ENCODE results near the gene DCAF16. TPM values are rescaled to one million over a fixed set of nuclear protein-coding genes. Genes with fewer than 3 reads are reported as not detected.

DCAF16 gene
- total and polyA plus RNA-seq, 4 donors = 33.2 to 49.6 (median 42.5) TPM

GRCh38 chr4:17769406-17770174, 41.0 kb downstream of the DCAF16 start:
- Histone ChIP-seq H3K27ac (ENCODE audit: low read depth, low read length) (no peak overlapping the region), H3K4me3 (ENCODE audit: low read depth, low read length) (no peak overlapping the region), H3K36me3 (ENCODE audit: control insufficient read depth, insufficient read depth, low read length) (peaks cover 3% of the 10 kb centered on the region), H3K9me3 (ENCODE audit: control insufficient read depth, insufficient read depth, low read length) (no peaks in the 10 kb centered on the region), H3K4me1 (ENCODE audit: control insufficient read depth, insufficient read depth, low read length) (no peaks in the 10 kb centered on the region), H3K27me3 (ENCODE audit: control insufficient read depth, insufficient read depth, low read length) (no peaks in the 10 kb centered on the region)
- no peak for DNase-seq (ENCODE audit: low read depth in 4 of 6, low spot score in 6 of 6)
- WGBS (ENCODE audit: insufficient coverage) = 72% methylated on average over 3 of the region's 8 CpGs

GRCh38 chr4:17766826-17767458, 43.6 kb downstream of the DCAF16 start:
- Histone ChIP-seq H3K4me1 (ENCODE audit: control insufficient read depth, insufficient read depth, low read length) (peaks cover 7% of the 10 kb centered on the region), H3K36me3 (ENCODE audit: control insufficient read depth, insufficient read depth, low read length) (peaks cover 3% of the 10 kb centered on the region), H3K27me3 (ENCODE audit: control insufficient read depth, insufficient read depth, low read length) (no peaks in the 10 kb centered on the region), H3K4me3 (ENCODE audit: low read depth, low read length) (no peak overlapping the region), H3K27ac (ENCODE audit: low read depth, low read length) (no peak overlapping the region), H3K9me3 (ENCODE audit: control insufficient read depth, insufficient read depth, low read length) (no peaks in the 10 kb centered on the region)
- WGBS (ENCODE audit: insufficient coverage) = 91% methylated on average over 33 of the region's 33 CpGs
- DNase-seq (ENCODE audit: low read depth in 4 of 6, low spot score in 6 of 6) = no peak

- H3K4me3 ChIP-seq (ENCODE audit: low read depth, low read length) = no peak overlapping the region
- peaks cover 7% of the 10 kb centered on the region for H3K4me1 ChIP-seq (ENCODE audit: control insufficient read depth, insufficient read depth, low read length)
- H3K9me3 ChIP-seq (ENCODE audit: control insufficient read depth, insufficient read depth, low read length) = no peaks in the 10 kb centered on the region
- no peak overlapping the region for H3K27ac ChIP-seq (ENCODE audit: low read depth, low read length)
- DNase-seq (ENCODE audit: low read depth in 4 of 6, low spot score in 6 of 6) = no peak
- H3K36me3 ChIP-seq (ENCODE audit: control insufficient read depth, insufficient read depth, low read length) = peaks cover 3% of the 10 kb centered on the region
- WGBS (ENCODE audit: insufficient coverage) = 88% methylated on average over 8 of the region's 11 CpGs
- no peaks in the 10 kb centered on the region for H3K27me3 ChIP-seq (ENCODE audit: control insufficient read depth, insufficient read depth, low read length)
Observed at GRCh38 chr4:17765514-17766286, 44.9 kb downstream of the DCAF16 start.

GRCh38 chr4:17763931-17764330, 46.6 kb downstream of the DCAF16 start:
- no peaks in the 10 kb centered on the region for H3K9me3 ChIP-seq (ENCODE audit: control insufficient read depth, insufficient read depth, low read length)
- peaks cover 7% of the 10 kb centered on the region for H3K4me1 ChIP-seq (ENCODE audit: control insufficient read depth, insufficient read depth, low read length)
- peaks cover 3% of the 10 kb centered on the region for H3K36me3 ChIP-seq (ENCODE audit: control insufficient read depth, insufficient read depth, low read length)
- H3K27ac ChIP-seq (ENCODE audit: low read depth, low read length) = no peak overlapping the region
- H3K4me3 ChIP-seq (ENCODE audit: low read depth, low read length) = no peak overlapping the region
- 62% methylated on average over 2 of the region's 5 CpGs for WGBS (ENCODE audit: insufficient coverage)
- no peaks in the 10 kb centered on the region for H3K27me3 ChIP-seq (ENCODE audit: control insufficient read depth, insufficient read depth, low read length)
- DNase-seq (ENCODE audit: low read depth in 4 of 6, low spot score in 6 of 6) = peak in 1 of 6 donors; percentile 18

- peak in 2 of 6 donors; percentile 46 to 53 for DNase-seq (ENCODE audit: low read depth in 4 of 6, low spot score in 6 of 6)
- H3K27me3 ChIP-seq (ENCODE audit: control insufficient read depth, insufficient read depth, low read length) = no peaks in the 10 kb centered on the region
- H3K4me1 ChIP-seq (ENCODE audit: control insufficient read depth, insufficient read depth, low read length) = peaks cover 7% of the 10 kb centered on the region
- 42% methylated on average over 3 of the region's 3 CpGs for WGBS (ENCODE audit: insufficient coverage)
- no peaks in the 10 kb centered on the region for H3K9me3 ChIP-seq (ENCODE audit: control insufficient read depth, insufficient read depth, low read length)
- peak overlapping the region; percentile 52 for H3K27ac ChIP-seq (ENCODE audit: low read depth, low read length)
- H3K36me3 ChIP-seq (ENCODE audit: control insufficient read depth, insufficient read depth, low read length) = peaks cover 3% of the 10 kb centered on the region
- no peak overlapping the region for H3K4me3 ChIP-seq (ENCODE audit: low read depth, low read length)
Observed at GRCh38 chr4:17763416-17763815, 47.1 kb downstream of the DCAF16 start.

GRCh38 chr4:17762726-17763125, 47.8 kb downstream of the DCAF16 start:
- WGBS (ENCODE audit: insufficient coverage) = 55% methylated on average over 1 of the region's 1 CpG
- Histone ChIP-seq H3K4me3 (ENCODE audit: low read depth, low read length) (no peak overlapping the region), H3K27me3 (ENCODE audit: control insufficient read depth, insufficient read depth, low read length) (no peaks in the 10 kb centered on the region), H3K9me3 (ENCODE audit: control insufficient read depth, insufficient read depth, low read length) (no peaks in the 10 kb centered on the region), H3K27ac (ENCODE audit: low read depth, low read length) (no peak overlapping the region), H3K36me3 (ENCODE audit: control insufficient read depth, insufficient read depth, low read length) (peaks cover 3% of the 10 kb centered on the region), H3K4me1 (ENCODE audit: control insufficient read depth, insufficient read depth, low read length) (peaks cover 7% of the 10 kb centered on the region)
- DNase-seq (ENCODE audit: low read depth in 4 of 6, low spot score in 6 of 6) = peak in 2 of 6 donors; percentile 28 to 49

GRCh38 chr4:17761062-17761461, 49.5 kb downstream of the DCAF16 start:
- H3K36me3 ChIP-seq (ENCODE audit: control insufficient read depth, insufficient read depth, low read length) = no peaks in the 10 kb centered on the region
- H3K27me3 ChIP-seq (ENCODE audit: control insufficient read depth, insufficient read depth, low read length) = no peaks in the 10 kb centered on the region
- H3K4me1 ChIP-seq (ENCODE audit: control insufficient read depth, insufficient read depth, low read length) = peaks cover 7% of the 10 kb centered on the region
- H3K9me3 ChIP-seq (ENCODE audit: control insufficient read depth, insufficient read depth, low read length) = no peaks in the 10 kb centered on the region
- H3K27ac ChIP-seq (ENCODE audit: low read depth, low read length) = no peak overlapping the region
- DNase-seq (ENCODE audit: low read depth in 4 of 6, low spot score in 6 of 6) = no peak
- WGBS (ENCODE audit: insufficient coverage) = 67% methylated on average over 1 of the region's 1 CpG
- no peak overlapping the region for H3K4me3 ChIP-seq (ENCODE audit: low read depth, low read length)

GRCh38 chr4:17760626-17761025, 49.9 kb downstream of the DCAF16 start:
- 82% methylated on average over 6 of the region's 6 CpGs for WGBS (ENCODE audit: insufficient coverage)
- H3K9me3 ChIP-seq (ENCODE audit: control insufficient read depth, insufficient read depth, low read length) = no peaks in the 10 kb centered on the region
- H3K36me3 ChIP-seq (ENCODE audit: control insufficient read depth, insufficient read depth, low read length) = no peaks in the 10 kb centered on the region
- no peaks in the 10 kb centered on the region for H3K27me3 ChIP-seq (ENCODE audit: control insufficient read depth, insufficient read depth, low read length)
- H3K27ac ChIP-seq (ENCODE audit: low read depth, low read length) = no peak overlapping the region
- H3K4me1 ChIP-seq (ENCODE audit: control insufficient read depth, insufficient read depth, low read length) = peaks cover 7% of the 10 kb centered on the region
- no peak overlapping the region for H3K4me3 ChIP-seq (ENCODE audit: low read depth, low read length)
- DNase-seq (ENCODE audit: low read depth in 4 of 6, low spot score in 6 of 6) = no peak

GRCh38 chr4:17758485-17758884, 52.1 kb downstream of the DCAF16 start:
- no peaks in the 10 kb centered on the region for H3K9me3 ChIP-seq (ENCODE audit: control insufficient read depth, insufficient read depth, low read length)
- no peaks in the 10 kb centered on the region for H3K27me3 ChIP-seq (ENCODE audit: control insufficient read depth, insufficient read depth, low read length)
- peak in 2 of 6 donors; percentile 14 to 75 for DNase-seq (ENCODE audit: low read depth in 4 of 6, low spot score in 6 of 6)
- H3K4me3 ChIP-seq (ENCODE audit: low read depth, low read length) = no peak overlapping the region
- H3K27ac ChIP-seq (ENCODE audit: low read depth, low read length) = no peak overlapping the region
- no CpG with 5 or more reads among the region's 5 CpGs for WGBS (ENCODE audit: insufficient coverage)
- H3K4me1 ChIP-seq (ENCODE audit: control insufficient read depth, insufficient read depth, low read length) = peaks cover 7% of the 10 kb centered on the region
- no peaks in the 10 kb centered on the region for H3K36me3 ChIP-seq (ENCODE audit: control insufficient read depth, insufficient read depth, low read length)

Data from spinal cord (tissue), 10 donors.